B cell (primary cell): Measurements from ENCODE around the gene XXYLT1. TPM values are rescaled to one million over a fixed set of nuclear protein-coding genes. Genes with fewer than 3 reads are reported as not detected.

Experiments
- ATAC-seq: fragments of 200-7000 bp; cut with Tn5 transposase; one replicate; pipeline ENCODE4 v1.10.0; 2021; ENCODE audit warnings: low read depth, mild to moderate bottlenecking, moderate number of reproducible peaks, moderate library complexity
- CTCF ChIA-PET: fragments of 350-600 bp; sonication (Branson Sonifier 250); formaldehyde crosslinking; loops from one replicate; lab custom pipeline; 2021; ENCODE audit warnings: antibody characterized with exemption, inconsistent platforms; lab: Charles Lee
- POLR2A ChIA-PET: fragments of 350-600 bp; sonication (Branson Sonifier 250); formaldehyde crosslinking; loops from one replicate; lab custom pipeline; 2021; ENCODE audit warnings: antibody characterized with exemption; lab: Charles Lee
- DNase-seq: peaks from one replicate; pipeline ENCODE4 v3.0.0; 2013
- H2AFZ ChIP-seq: 2 replicates; pipeline ENCODE4 v1.6.1; 2012; ENCODE audit warnings: mild to moderate bottlenecking, low read depth, low read length; ENCODE audit not compliant: insufficient read depth, poor library complexity, severe bottlenecking
- H3K27ac ChIP-seq, 2 donors: 1 replicate in 1 of 2; 2 replicates in 1 of 2; pipeline ENCODE4 v1.5.1; 2012 to 2013; ENCODE audit warnings: low read length in 2 of 2, mild to moderate bottlenecking in 2 of 2, moderate library complexity in 1 of 2
- H3K27me3 ChIP-seq, 4 experiments: fragments of 200-600 bp in 1 of 4; sonication (generic) in 1 of 4; replicated peaks in 1 of 4; 1 replicate in 2 of 4; 2 replicates in 2 of 4; pipeline versions ENCODE4 v1.6.1 to v1.7.0; 2013 to 2016; ENCODE audit warnings: low read length in 3 of 4, mild to moderate bottlenecking in 2 of 4, mixed read lengths in 1 of 4, moderate library complexity in 1 of 4; ENCODE audit not compliant: insufficient read depth in 4 of 4, control insufficient read depth in 3 of 4; ENCODE audit errors: control extremely low read depth in 1 of 4
- H3K36me3 ChIP-seq, 2 experiments: replicated peaks in 1 of 2; 1 replicate in 1 of 2; 2 replicates in 1 of 2; pipeline versions ENCODE4 v1.6.1 to v1.7.1; 2013; ENCODE audit warnings: low read length in 1 of 2; ENCODE audit not compliant: insufficient read depth in 2 of 2, control insufficient read depth in 1 of 2; ENCODE audit errors: control extremely low read depth in 1 of 2, extremely low read depth in 1 of 2
- H3K4me1 ChIP-seq, 2 donors: fragments of 200-600 bp in 1 of 2; sonication (generic) in 1 of 2; 1 replicate in 1 of 2; 2 replicates in 1 of 2; pipeline versions ENCODE4 v1.5.1 to v1.6.1; 2013 to 2017; ENCODE audit warnings: low read length in 2 of 2; ENCODE audit not compliant: control insufficient read depth in 2 of 2, insufficient read depth in 2 of 2
- H3K4me2 ChIP-seq: replicated peaks from 2 replicates; pipeline ENCODE3; 2012; ENCODE audit warnings: mild to moderate bottlenecking, low read depth, low read length; ENCODE audit not compliant: poor library complexity, severe bottlenecking
- H3K4me3 ChIP-seq, 5 experiments: fragments of 200-600 bp in 1 of 5; sonication (generic) in 1 of 5; 1 replicate in 3 of 5; 2 replicates in 2 of 5; pipeline versions ENCODE4 v1.5.1 to v1.7.0; 2011 to 2016; ENCODE audit warnings: low read length in 4 of 5, mild to moderate bottlenecking in 4 of 5, low read depth in 2 of 5, control low read depth in 1 of 5, moderate library complexity in 1 of 5; ENCODE audit not compliant: insufficient read depth in 1 of 5; ENCODE audit errors: control extremely low read depth in 1 of 5, extremely low read depth in 1 of 5
- H3K79me2 ChIP-seq: fragments of 200-600 bp; sonication (generic); one replicate; pipeline ENCODE4 v1.6.0; 2016; ENCODE audit warnings: low read length; ENCODE audit not compliant: control insufficient read depth, insufficient read depth
- H3K9ac ChIP-seq: fragments of 200-600 bp; sonication (generic); 2 replicates; pipeline ENCODE4 v1.6.1; 2017; ENCODE audit warnings: mild to moderate bottlenecking, low read length, moderate library complexity
- H3K9me3 ChIP-seq, 3 donors: one replicate each; pipeline versions ENCODE4 v1.6.1 to v1.7.1; 2013; ENCODE audit warnings: low read length in 2 of 3; ENCODE audit not compliant: control insufficient read depth in 2 of 3, insufficient read depth in 1 of 3; ENCODE audit errors: control extremely low read depth in 1 of 3
- H4K20me1 ChIP-seq: 2 replicates; pipeline ENCODE4 v1.6.0; 2012; ENCODE audit warnings: mild to moderate bottlenecking, low read length; ENCODE audit not compliant: insufficient read depth, control insufficient read depth, poor library complexity, severe bottlenecking
- H3K27ac Mint-ChIP-seq: one replicate; pipeline ENCODE4 v1.8.0; 2021; ENCODE audit warnings: mixed read lengths
- H3K27me3 Mint-ChIP-seq: one replicate; pipeline ENCODE4 v1.8.0; 2021; ENCODE audit warnings: mixed read lengths
- H3K4me1 Mint-ChIP-seq: one replicate; pipeline ENCODE4 v1.8.0; 2021; ENCODE audit warnings: mixed read lengths
- H3K4me3 Mint-ChIP-seq: one replicate; pipeline ENCODE4 v1.8.0; 2021; ENCODE audit warnings: mixed read lengths
- H3K9me3 Mint-ChIP-seq: one replicate; pipeline ENCODE4 v1.8.0; 2022; ENCODE audit warnings: mixed read lengths; ENCODE audit not compliant: insufficient read depth
- CTCF ChIP-seq: fragments of 200-600 bp; IDR thresholded peaks from one replicate; pipeline ENCODE4 v1.8.0; 2022; ENCODE audit warnings: antibody characterized with exemption, mild to moderate bottlenecking
- EZH2 ChIP-seq: IDR thresholded peaks from 2 replicates; pipeline ENCODE4 v1.6.1; 2012; ENCODE audit warnings: borderline replicate concordance, low read depth, mild to moderate bottlenecking, moderate library complexity, low read length; ENCODE audit not compliant: insufficient read depth, poor library complexity, severe bottlenecking
- WGBS: methylation state at CpG from one replicate; pipeline ENCODE4 v1.1.5; 2013; ENCODE audit warnings: missing lambda C conversion rate; ENCODE audit not compliant: insufficient coverage; 5-methylcytosine and 5-hydroxymethylcytosine counted together
- intact Hi-C: fragments of 100-400 bp; cut with micrococcal nuclease; formaldehyde crosslinking; loops from one replicate; pipeline ENCODE4 v1.10.0; 2022
- polyA plus RNA-seq: library from polyadenylated mRNA; depleted of rRNA; stranded (reverse); fragments of >200 nt; gene quantifications from 2 replicates; pipeline ENCODE4 v1.2.3, GENCODE V29; 2012
- total RNA-seq, 2 donors: library from RNA; stranded (reverse); fragments of 120-200 nt in 1 of 2; gene quantifications; 1 replicate in 1 of 2; 2 replicates in 1 of 2; pipeline versions ENCODE4 v1.2.3 to v1.2.4, GENCODE V29; 2013 to 2022

Gene XXYLT1
- total and polyA plus RNA-seq, 2 donors (not counting 1 experiment from before 2014, with no cell fraction given), result 2.6 to 11.2 TPM

GRCh38 chr3:195061756-195062655, 209.0 kb downstream of the XXYLT1 start:
- Histone ChIP-seq H3K27me3 (no peaks in the 10 kb centered on the region), H3K9ac (no peak overlapping the region), H3K79me2 (no peaks in the 10 kb centered on the region), H3K4me2 (no peak overlapping the region), H2AFZ (no peak overlapping the region), H4K20me1 (no peaks in the 10 kb centered on the region), H3K4me1 (peaks cover 17 to 22% of the 10 kb centered on the region in 2 donors), H3K36me3 (no peaks in the 10 kb centered on the region), H3K9me3 (no peaks in the 10 kb centered on the region), H3K4me3 (no peak overlapping the region), H3K27ac (no peak overlapping the region)
- 97% methylated on average over 34 of the region's 36 CpGs for WGBS
- no peak for ATAC-seq
- ChIA-PET POLR2A (no interaction called here), CTCF (no interaction called here)
- peaks cover 24% of the 10 kb centered on the region for H3K4me1 Mint-ChIP-seq
- H3K27me3 Mint-ChIP-seq, result peaks cover 5% of the 10 kb centered on the region
- H3K4me3 Mint-ChIP-seq, result no peak overlapping the region
- DNase-seq, result no peak
- H3K27ac Mint-ChIP-seq, result no peak overlapping the region
- intact Hi-C loops, result no loop called here
- H3K9me3 Mint-ChIP-seq, result no peaks in the 10 kb centered on the region
- TF ChIP-seq EZH2, result no peak
- no peak for TF ChIP-seq CTCF

- Histone ChIP-seq H3K79me2 (no peaks in the 10 kb centered on the region), H3K9ac (no peak overlapping the region), H2AFZ (no peak overlapping the region), H3K9me3 (no peaks in the 10 kb centered on the region), H3K4me3 (no peak overlapping the region), H3K4me1 (peaks cover 17 to 19% of the 10 kb centered on the region in 2 donors), H3K27ac (no peak overlapping the region), H3K36me3 (no peaks in the 10 kb centered on the region), H3K4me2 (no peak overlapping the region), H3K27me3 (no peaks in the 10 kb centered on the region), H4K20me1 (no peaks in the 10 kb centered on the region)
- no peaks in the 10 kb centered on the region for H3K9me3 Mint-ChIP-seq
- peaks cover 5% of the 10 kb centered on the region for H3K27me3 Mint-ChIP-seq
- H3K27ac Mint-ChIP-seq, result no peak overlapping the region
- WGBS, result 94% methylated on average over 18 of the region's 18 CpGs
- POLR2A ChIA-PET, result no interaction called here
- CTCF ChIA-PET, result no interaction called here
- H3K4me1 Mint-ChIP-seq, result peaks cover 24% of the 10 kb centered on the region
- ATAC-seq (no peak), DNase-seq (no peak)
- intact Hi-C loops, result no loop called here
- no peak for TF ChIP-seq EZH2
- H3K4me3 Mint-ChIP-seq, result no peak overlapping the region
These were observed 210.2 kb downstream of the XXYLT1 start for GRCh38 chr3:195060531-195061291.
